SK-N-SH (cell line): Measurements from ENCODE around the gene SSR1.

Source experiments
- CTCF ChIP-seq: fragments of 200-600 bp; sonication (generic); IDR thresholded peaks from 2 replicates; pipeline ENCODE4 v1.6.1; 2017; ENCODE audit warnings: antibody characterized with exemption, mild to moderate bottlenecking, moderate library complexity
- EP300 ChIP-seq, 2 experiments: IDR thresholded peaks; 2 replicates each; pipeline versions ENCODE4 v1.4.0 to v1.6.1; 2012; ENCODE audit warnings: borderline replicate concordance in 1 of 2, low read depth in 1 of 2, low read length in 1 of 2
- FOXJ3 ChIP-seq: sonication (generic); formaldehyde crosslinking; IDR thresholded peaks from 2 replicates; pipeline ENCODE4 v1.5.1; 2020; ENCODE audit warnings: mild to moderate bottlenecking, missing genetic modification reagents
- FOXM1 ChIP-seq: IDR thresholded peaks from 2 replicates; pipeline ENCODE4 v1.4.0; 2012; ENCODE audit warnings: low read depth, mild to moderate bottlenecking
- GABPA ChIP-seq: IDR thresholded peaks from 2 replicates; pipeline ENCODE4 v1.4.0; 2012; ENCODE audit warnings: low read depth, mild to moderate bottlenecking
- MAX ChIP-seq: IDR thresholded peaks from 2 replicates; pipeline ENCODE4 v1.4.0; 2012; ENCODE audit warnings: low read depth
- NFIC ChIP-seq: IDR thresholded peaks from 2 replicates; pipeline ENCODE4 v1.4.0; 2012; ENCODE audit warnings: borderline replicate concordance
- POLR2AphosphoS5 ChIP-seq: IDR thresholded peaks from 2 replicates; pipeline ENCODE4 v1.6.1; 2012; ENCODE audit warnings: low read depth, low read length
- REST ChIP-seq: IDR thresholded peaks from 2 replicates; pipeline ENCODE4 v1.6.1; 2012; ENCODE audit warnings: mild to moderate bottlenecking, low read depth, low read length, moderate library complexity
- RFX5 ChIP-seq: IDR thresholded peaks from 2 replicates; pipeline ENCODE4 v1.6.1; 2012; ENCODE audit warnings: mild to moderate bottlenecking, improper control_type of control experiment, low read length
- TCF12 ChIP-seq: IDR thresholded peaks from 2 replicates; pipeline ENCODE4 v1.4.0; 2012
- TEAD4 ChIP-seq: IDR thresholded peaks from 2 replicates; pipeline ENCODE4 v1.4.0; 2012; ENCODE audit warnings: mild to moderate bottlenecking, borderline replicate concordance; ENCODE audit not compliant: insufficient read depth
- USF1 ChIP-seq: IDR thresholded peaks from 2 replicates; pipeline ENCODE4 v1.4.0; 2012; ENCODE audit warnings: low read depth, borderline replicate concordance
- ZBTB33 ChIP-seq: IDR thresholded peaks from 2 replicates; pipeline ENCODE4 v1.4.0; 2012; ENCODE audit warnings: low read depth, borderline replicate concordance

- TF ChIP-seq RFX5 (no peak), CTCF (no peak), MAX (no peak), USF1 (no peak), TCF12 (no peak), REST (no peak), ZBTB33 (no peak), FOXM1 (no peak), TEAD4 (no peak), EP300 (IDR thresholded peaks at IDR 0.05; ENCODE audit: borderline replicate concordance in 1 of 2, low read depth in 1 of 2, low read length in 1 of 2) (no peak), FOXJ3 (CRISPR knock-in tag) (no peak), NFIC (no peak), GABPA (no peak), POLR2AphosphoS5 (no peak)
Measured at GRCh38 chr6:7241709-7242645, 71.0 kb downstream of the SSR1 start.
